HG02938 (cell line): Measurements from ENCODE around the gene RMRP.

Experiments
- ATAC-seq: cut with Tn5 transposase; IDR thresholded peaks from one replicate; pipeline ENCODE4 v1.9.1; 2021; ENCODE audit warnings: mild to moderate bottlenecking, moderate library complexity; ENCODE audit not compliant: unreplicated experiment

The RMRP gene

GRCh38 chr9:35657546-35658136, at the start of gene RMRP:
Gene RMRP (minus strand): TSS chr9:35658019.
- peak; percentile 82 for ATAC-seq

GRCh38 chr9:35706951-35707350, 49.1 kb upstream of the RMRP start:
- ATAC-seq, result no peak

GRCh38 chr9:35705836-35706430, 48.1 kb upstream of the RMRP start:
- no peak for ATAC-seq

- ATAC-seq, result no peak
These were observed 47.6 kb upstream of the RMRP start for GRCh38 chr9:35705372-35705771.

GRCh38 chr9:35703906-35704672, 46.3 kb upstream of the RMRP start:
- ATAC-seq, result no peak

GRCh38 chr9:35702696-35703095, 44.9 kb upstream of the RMRP start:
- no peak for ATAC-seq

- ATAC-seq, result no peak
These were observed 43.1 kb upstream of the RMRP start for GRCh38 chr9:35700942-35701341.

GRCh38 chr9:35700031-35700430, 42.2 kb upstream of the RMRP start:
- no peak for ATAC-seq

- no peak for ATAC-seq
These were observed 40.4 kb upstream of the RMRP start for GRCh38 chr9:35698231-35698630.

GRCh38 chr9:35697486-35697885, 39.7 kb upstream of the RMRP start:
- no peak for ATAC-seq

GRCh38 chr9:35696520-35697215, 38.8 kb upstream of the RMRP start:
- no peak for ATAC-seq

GRCh38 chr9:35695943-35696401, 38.2 kb upstream of the RMRP start:
- ATAC-seq, result no peak

GRCh38 chr9:35691757-35692301, 34.0 kb upstream of the RMRP start:
- ATAC-seq, result no peak

- ATAC-seq, result no peak
These were observed 33.5 kb upstream of the RMRP start for GRCh38 chr9:35691334-35691650.

GRCh38 chr9:35690614-35691333, 33.0 kb upstream of the RMRP start:
- no peak for ATAC-seq

GRCh38 chr9:35690294-35690613, 32.4 kb upstream of the RMRP start:
- no peak for ATAC-seq

GRCh38 chr9:35689542-35690293, 31.9 kb upstream of the RMRP start, which contains the start of gene TPM2:
Gene TPM2 (minus strand): TSS chr9:35689925. CDS start chr9:35689817, 108 bp downstream.
- no peak for ATAC-seq

GRCh38 chr9:35688558-35689541, 31.0 kb upstream of the RMRP start:
- no peak for ATAC-seq
